ENCODE data around the gene CRYBB2.

DNA sequence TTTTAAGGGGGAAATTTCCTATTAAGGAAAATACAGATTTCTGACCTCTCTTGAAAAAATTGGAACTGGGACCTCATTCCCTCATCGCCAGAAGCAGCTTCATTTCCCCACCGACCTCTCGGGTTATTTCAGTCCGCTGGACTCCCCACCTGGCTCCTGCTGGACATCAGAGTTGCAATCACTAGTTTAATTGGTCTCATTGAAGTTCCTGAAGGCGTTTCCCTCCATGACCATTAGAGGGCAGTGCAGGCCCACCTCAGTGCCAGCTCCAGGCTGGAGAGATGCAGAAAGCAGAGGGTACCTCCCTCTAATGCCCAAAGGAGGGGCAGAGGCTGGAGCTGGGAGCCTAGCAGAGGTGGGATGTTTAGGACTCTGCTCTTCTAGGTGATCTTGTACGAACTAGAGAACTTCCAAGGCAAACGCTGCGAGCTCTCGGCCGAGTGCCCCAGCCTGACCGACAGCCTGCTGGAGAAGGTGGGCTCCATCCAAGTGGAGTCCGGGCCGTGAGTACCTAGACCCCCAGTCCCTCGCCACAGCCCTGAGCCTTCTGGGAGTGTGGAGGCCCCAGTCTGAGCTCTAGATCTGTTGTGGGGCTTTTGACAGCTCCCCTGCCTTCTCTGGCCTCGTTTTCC is 17.0 kb upstream of the CRYBB2 start:
- TF ChIP-seq, protein P1, sequence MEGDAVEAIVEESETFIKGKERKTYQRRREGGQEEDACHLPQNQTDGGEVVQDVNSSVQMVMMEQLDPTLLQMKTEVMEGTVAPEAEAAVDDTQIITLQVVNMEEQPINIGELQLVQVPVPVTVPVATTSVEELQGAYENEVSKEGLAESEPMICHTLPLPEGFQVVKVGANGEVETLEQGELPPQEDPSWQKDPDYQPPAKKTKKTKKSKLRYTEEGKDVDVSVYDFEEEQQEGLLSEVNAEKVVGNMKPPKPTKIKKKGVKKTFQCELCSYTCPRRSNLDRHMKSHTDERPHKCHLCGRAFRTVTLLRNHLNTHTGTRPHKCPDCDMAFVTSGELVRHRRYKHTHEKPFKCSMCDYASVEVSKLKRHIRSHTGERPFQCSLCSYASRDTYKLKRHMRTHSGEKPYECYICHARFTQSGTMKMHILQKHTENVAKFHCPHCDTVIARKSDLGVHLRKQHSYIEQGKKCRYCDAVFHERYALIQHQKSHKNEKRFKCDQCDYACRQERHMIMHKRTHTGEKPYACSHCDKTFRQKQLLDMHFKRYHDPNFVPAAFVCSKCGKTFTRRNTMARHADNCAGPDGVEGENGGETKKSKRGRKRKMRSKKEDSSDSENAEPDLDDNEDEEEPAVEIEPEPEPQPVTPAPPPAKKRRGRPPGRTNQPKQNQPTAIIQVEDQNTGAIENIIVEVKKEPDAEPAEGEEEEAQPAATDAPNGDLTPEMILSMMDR (IDR thresholded peaks at IDR 0.05), result peak; percentile 46 to 85 (median 69)
- no peak for TF ChIP-seq POLR2A (IDR thresholded peaks at IDR 0.05)
